SK-N-SH (cell line): ENCODE data around the gene LIMK1. TPM values are rescaled to one million over a fixed set of nuclear protein-coding genes. Genes with fewer than 3 reads are reported as not detected.

Experiments
- CTCF ChIA-PET: fragments of 300-600, 350-600 bp; formaldehyde crosslinking; extraction: SDS; loops from one replicate; lab custom pipeline; 2021; lab: Yijun Ruan, JAX
- POLR2A ChIA-PET: fragments of 350-600 bp; sonication (Branson Sonifier 250); formaldehyde crosslinking; extraction: SDS; loops from one replicate; lab custom pipeline; 2020; ENCODE audit warnings: antibody characterized with exemption, inconsistent platforms; lab: Yijun Ruan, JAX
- DNase-seq: peaks from one replicate; pipeline ENCODE4 v3.0.0; 2012
- H2AFZ ChIP-seq: fragments of 200-600 bp; sonication (generic); 2 replicates; pipeline ENCODE4 v1.8.1; 2016; ENCODE audit warnings: antibody characterized with exemption, mild to moderate bottlenecking, low read depth
- H3F3A ChIP-seq: fragments of 200-600 bp; sonication (generic); replicated peaks from 2 replicates; pipeline ENCODE3; 2016; ENCODE audit warnings: antibody characterized with exemption, mild to moderate bottlenecking; ENCODE audit not compliant: insufficient read depth
- H3K27ac ChIP-seq, 2 experiments: fragments of 200-500 bp in 1 of 2; fragments of 200-600 bp in 1 of 2; sonication (Bioruptor generic) in 1 of 2; sonication (generic), shearing (Covaris generic) in 1 of 2; 2 replicates each; pipeline versions ENCODE4 v1.5.1 to v1.6.1; 2014 to 2016; ENCODE audit warnings: low read depth in 2 of 2, inconsistent platforms in 1 of 2, low read length in 1 of 2, mild to moderate bottlenecking in 1 of 2, mixed read lengths in 1 of 2
- H3K27me3 ChIP-seq: fragments of 200-600 bp; sonication (generic), shearing (Covaris generic); 2 replicates; pipeline ENCODE4 v1.6.1; 2016; ENCODE audit warnings: mixed run types; ENCODE audit not compliant: insufficient read depth
- H3K36me3 ChIP-seq, 2 experiments: fragments of 200-500 bp in 1 of 2; fragments of 200-600 bp in 1 of 2; sonication (Bioruptor generic) in 1 of 2; sonication (generic) in 1 of 2; replicated peaks in 1 of 2; 2 replicates each; pipeline versions ENCODE3 to v1.5.1; 2014 to 2016; ENCODE audit warnings: low read length in 1 of 2, mild to moderate bottlenecking in 1 of 2; ENCODE audit not compliant: insufficient read depth in 2 of 2, control insufficient read depth in 1 of 2
- H3K4me1 ChIP-seq, 2 experiments: fragments of 200-500 bp in 1 of 2; fragments of 200-600 bp in 1 of 2; sonication (Bioruptor generic) in 1 of 2; sonication (generic), shearing (Covaris generic) in 1 of 2; 2 replicates each; pipeline versions ENCODE4 v1.5.1 to v1.6.1; 2014 to 2016; ENCODE audit warnings: low read depth in 1 of 2, low read length in 1 of 2, mixed run types in 1 of 2; ENCODE audit not compliant: insufficient read depth in 2 of 2, control insufficient read depth in 1 of 2
- H3K4me2 ChIP-seq: fragments of 200-600 bp; sonication (generic), shearing (Covaris generic); 2 replicates; pipeline ENCODE4 v1.6.1; 2017; ENCODE audit warnings: mixed run types
- H3K4me3 ChIP-seq, 2 experiments: fragments of 200-500 bp in 1 of 2; fragments of 200-600 bp in 1 of 2; sonication (Bioruptor generic) in 1 of 2; sonication (generic), shearing (Covaris generic) in 1 of 2; 2 replicates each; pipeline versions ENCODE4 v1.5.1 to v1.8.1; 2014 to 2016; ENCODE audit warnings: low read depth in 2 of 2, inconsistent platforms in 1 of 2, low read length in 1 of 2, mild to moderate bottlenecking in 1 of 2, mixed read lengths in 1 of 2, moderate library complexity in 1 of 2
- H3K79me2 ChIP-seq: fragments of 200-600 bp; sonication (generic); 2 replicates; pipeline ENCODE4 v1.8.1; 2017; ENCODE audit warnings: mild to moderate bottlenecking; ENCODE audit not compliant: insufficient read depth
- H3K9ac ChIP-seq: fragments of 200-600 bp; sonication (generic); 2 replicates; pipeline ENCODE4 v1.6.1; 2017; ENCODE audit warnings: mixed run types
- H3K9me2 ChIP-seq: fragments of 200-600 bp; sonication (generic); 2 replicates; pipeline ENCODE4 v1.6.1; 2017; ENCODE audit warnings: mixed run types
- H3K9me3 ChIP-seq: fragments of 200-600 bp; sonication (generic); 2 replicates; pipeline ENCODE4 v1.6.1; 2017; ENCODE audit warnings: mixed run types, mild to moderate bottlenecking, moderate library complexity
- H4K20me1 ChIP-seq: fragments of 200-600 bp; sonication (generic); 2 replicates; pipeline ENCODE4 v1.6.1; 2017; ENCODE audit warnings: mild to moderate bottlenecking, mixed run types; ENCODE audit not compliant: insufficient read depth
- CHD2 ChIP-seq: fragments of 150-350 bp; IDR thresholded peaks from 2 replicates; pipeline ENCODE4 v1.6.1; 2018; ENCODE audit warnings: low read length; ENCODE audit not compliant: partially characterized antibody
- ELF1 ChIP-seq: IDR thresholded peaks from 2 replicates; pipeline ENCODE4 v1.4.0; 2012
- EP300 ChIP-seq, 2 experiments: IDR thresholded peaks; 2 replicates each; pipeline versions ENCODE4 v1.4.0 to v1.6.1; 2012; ENCODE audit warnings: borderline replicate concordance in 1 of 2, low read depth in 1 of 2, low read length in 1 of 2
- EZH2phosphoT487 ChIP-seq: fragments of 200-600 bp; sonication (generic); IDR thresholded peaks from 2 replicates; pipeline ENCODE4 v1.6.1; 2017; ENCODE audit warnings: low read depth, mixed run types, mild to moderate bottlenecking, antibody characterized with exemption, moderate library complexity, borderline replicate concordance
- FOSL2 ChIP-seq: IDR thresholded peaks from 2 replicates; pipeline ENCODE4 v1.4.0; 2012; ENCODE audit warnings: low read depth, mild to moderate bottlenecking, moderate library complexity, borderline replicate concordance
- FOXJ3 ChIP-seq: sonication (generic); formaldehyde crosslinking; IDR thresholded peaks from 2 replicates; pipeline ENCODE4 v1.5.1; 2020; ENCODE audit warnings: mild to moderate bottlenecking, missing genetic modification reagents
- FOXM1 ChIP-seq: IDR thresholded peaks from 2 replicates; pipeline ENCODE4 v1.4.0; 2012; ENCODE audit warnings: low read depth, mild to moderate bottlenecking
- GABPA ChIP-seq: IDR thresholded peaks from 2 replicates; pipeline ENCODE4 v1.4.0; 2012; ENCODE audit warnings: low read depth, mild to moderate bottlenecking
- GATA2 ChIP-seq: sonication (generic); formaldehyde crosslinking; IDR thresholded peaks from 2 replicates; pipeline ENCODE4 v1.5.0; 2020; ENCODE audit warnings: mild to moderate bottlenecking, missing genetic modification reagents
- MXI1 ChIP-seq: IDR thresholded peaks from 2 replicates; pipeline ENCODE4 v1.6.1; 2012; ENCODE audit warnings: mild to moderate bottlenecking, low read depth, low read length, improper control_type of control experiment
- NFIC ChIP-seq: IDR thresholded peaks from 2 replicates; pipeline ENCODE4 v1.4.0; 2012; ENCODE audit warnings: borderline replicate concordance
- RCOR1 ChIP-seq: fragments of 150-350 bp; IDR thresholded peaks from 2 replicates; pipeline ENCODE4 v1.6.1; 2017; ENCODE audit warnings: antibody characterized with exemption, low read length
- SMC3 ChIP-seq: IDR thresholded peaks from 2 replicates; pipeline ENCODE4 v1.6.1; 2012; ENCODE audit warnings: low read depth, low read length, improper control_type of control experiment
- WGBS: methylation state at CpG from one replicate; pipeline ENCODE4 v1.1.6; 2017; ENCODE audit warnings: low lambda C conversion rate; 5-methylcytosine and 5-hydroxymethylcytosine counted together
- polyA plus RNA-seq, 3 experiments: library from polyadenylated mRNA; depleted of rRNA; stranded (reverse); fragments of >200 nt; gene quantifications; 2 replicates each; pipeline ENCODE4 v1.2.3, GENCODE V29; 2012
- TF ChIP-seq, protein P1 (sequence below): IDR thresholded peaks from 2 replicates; pipeline ENCODE4 v1.4.0; 2012; ENCODE audit warnings: low read depth
- TF ChIP-seq, protein P2 (sequence below): IDR thresholded peaks from 2 replicates; pipeline ENCODE4 v1.4.0; 2012; ENCODE audit warnings: low read depth, borderline replicate concordance
- TF ChIP-seq, protein P3 (sequence below): fragments of 200-600 bp; sonication (generic); IDR thresholded peaks from 2 replicates; pipeline ENCODE4 v1.6.1; 2017; ENCODE audit warnings: antibody characterized with exemption, mild to moderate bottlenecking, moderate library complexity
- TF ChIP-seq, protein P4 (sequence below): IDR thresholded peaks from 2 replicates; pipeline ENCODE4; 2012
- TF ChIP-seq, protein P5 (sequence below): IDR thresholded peaks from 2 replicates; pipeline ENCODE4 v1.4.0; 2012; ENCODE audit warnings: low read depth, borderline replicate concordance

LIMK1 gene
- polyA plus RNA-seq, 1 of the 3 experiments (the other 2 are of a cell fraction): 86.6 TPM

DNA sequence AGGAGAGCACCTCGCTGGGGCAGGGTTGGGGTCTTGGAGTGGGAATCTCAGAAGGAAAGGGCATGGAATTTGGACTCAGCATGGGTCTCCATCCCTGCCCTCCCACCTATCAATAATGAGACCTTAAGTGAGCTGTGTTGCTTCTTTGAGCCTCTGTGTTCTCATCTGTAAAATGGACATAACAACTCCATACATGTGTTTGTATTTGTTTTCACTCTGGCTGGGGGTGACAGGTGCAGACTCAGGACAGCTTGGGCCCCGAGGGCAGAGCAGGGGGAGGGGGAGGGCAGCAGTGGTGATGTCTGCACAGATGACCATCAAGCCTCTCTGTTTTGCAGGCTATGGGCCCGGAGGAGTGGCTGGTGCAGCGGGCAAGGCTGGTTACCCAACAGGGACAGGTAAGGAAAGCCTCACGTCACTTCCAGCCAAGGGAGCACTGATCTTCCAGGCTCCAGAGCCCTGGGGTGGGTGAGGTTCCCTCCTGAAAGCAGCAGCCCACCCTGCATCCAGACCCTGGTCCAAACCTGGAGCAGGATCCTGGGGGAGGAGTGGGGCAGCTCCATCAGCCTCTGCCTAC is 35.7 kb upstream of the LIMK1 start:
- no peaks in the 10 kb centered on the region for H3K79me2 ChIP-seq
- DNase-seq: no peak
- H3K36me3 ChIP-seq: no peaks in the 10 kb centered on the region
- H2AFZ ChIP-seq: no peak overlapping the region
- no peaks in the 10 kb centered on the region for H3K9me2 ChIP-seq
- no peak overlapping the region for H3K27ac ChIP-seq
- H3K4me1 ChIP-seq: peaks cover 18 to 24% of the 10 kb centered on the region in 2 experiments
- H3K9ac ChIP-seq: no peak overlapping the region
- no peaks in the 10 kb centered on the region for H3K27me3 ChIP-seq
- H3K9me3 ChIP-seq: no peaks in the 10 kb centered on the region
- ChIA-PET CTCF (interaction anchor here (0.7 to 1.6 kb wide), 7 partner anchors 14 to 353 kb away, joined by 3 to 7 read pairs (median 3); no protein-coding TSS in a partner anchor), POLR2A (no interaction called here)
- TF ChIP-seq, protein P1, sequence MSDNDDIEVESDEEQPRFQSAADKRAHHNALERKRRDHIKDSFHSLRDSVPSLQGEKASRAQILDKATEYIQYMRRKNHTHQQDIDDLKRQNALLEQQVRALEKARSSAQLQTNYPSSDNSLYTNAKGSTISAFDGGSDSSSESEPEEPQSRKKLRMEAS: no peak
- TF ChIP-seq SMC3 (no peak), FOSL2 (no peak), EP300 (IDR thresholded peaks at IDR 0.05; ENCODE audit: borderline replicate concordance in 1 of 2, low read depth in 1 of 2, low read length in 1 of 2) (no peak), FOXJ3 (CRISPR knock-in tag) (no peak), GATA2 (no peak), GABPA (no peak), FOXM1 (no peak), ELF1 (no peak), EZH2phosphoT487 (no peak), NFIC (no peak), RCOR1 (no peak), CHD2 (no peak), MXI1 (no peak)
- TF ChIP-seq, protein P2, sequence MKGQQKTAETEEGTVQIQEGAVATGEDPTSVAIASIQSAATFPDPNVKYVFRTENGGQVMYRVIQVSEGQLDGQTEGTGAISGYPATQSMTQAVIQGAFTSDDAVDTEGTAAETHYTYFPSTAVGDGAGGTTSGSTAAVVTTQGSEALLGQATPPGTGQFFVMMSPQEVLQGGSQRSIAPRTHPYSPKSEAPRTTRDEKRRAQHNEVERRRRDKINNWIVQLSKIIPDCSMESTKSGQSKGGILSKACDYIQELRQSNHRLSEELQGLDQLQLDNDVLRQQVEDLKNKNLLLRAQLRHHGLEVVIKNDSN: no peak
- TF ChIP-seq, protein P3, sequence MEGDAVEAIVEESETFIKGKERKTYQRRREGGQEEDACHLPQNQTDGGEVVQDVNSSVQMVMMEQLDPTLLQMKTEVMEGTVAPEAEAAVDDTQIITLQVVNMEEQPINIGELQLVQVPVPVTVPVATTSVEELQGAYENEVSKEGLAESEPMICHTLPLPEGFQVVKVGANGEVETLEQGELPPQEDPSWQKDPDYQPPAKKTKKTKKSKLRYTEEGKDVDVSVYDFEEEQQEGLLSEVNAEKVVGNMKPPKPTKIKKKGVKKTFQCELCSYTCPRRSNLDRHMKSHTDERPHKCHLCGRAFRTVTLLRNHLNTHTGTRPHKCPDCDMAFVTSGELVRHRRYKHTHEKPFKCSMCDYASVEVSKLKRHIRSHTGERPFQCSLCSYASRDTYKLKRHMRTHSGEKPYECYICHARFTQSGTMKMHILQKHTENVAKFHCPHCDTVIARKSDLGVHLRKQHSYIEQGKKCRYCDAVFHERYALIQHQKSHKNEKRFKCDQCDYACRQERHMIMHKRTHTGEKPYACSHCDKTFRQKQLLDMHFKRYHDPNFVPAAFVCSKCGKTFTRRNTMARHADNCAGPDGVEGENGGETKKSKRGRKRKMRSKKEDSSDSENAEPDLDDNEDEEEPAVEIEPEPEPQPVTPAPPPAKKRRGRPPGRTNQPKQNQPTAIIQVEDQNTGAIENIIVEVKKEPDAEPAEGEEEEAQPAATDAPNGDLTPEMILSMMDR: no peak
- TF ChIP-seq, protein P4, sequence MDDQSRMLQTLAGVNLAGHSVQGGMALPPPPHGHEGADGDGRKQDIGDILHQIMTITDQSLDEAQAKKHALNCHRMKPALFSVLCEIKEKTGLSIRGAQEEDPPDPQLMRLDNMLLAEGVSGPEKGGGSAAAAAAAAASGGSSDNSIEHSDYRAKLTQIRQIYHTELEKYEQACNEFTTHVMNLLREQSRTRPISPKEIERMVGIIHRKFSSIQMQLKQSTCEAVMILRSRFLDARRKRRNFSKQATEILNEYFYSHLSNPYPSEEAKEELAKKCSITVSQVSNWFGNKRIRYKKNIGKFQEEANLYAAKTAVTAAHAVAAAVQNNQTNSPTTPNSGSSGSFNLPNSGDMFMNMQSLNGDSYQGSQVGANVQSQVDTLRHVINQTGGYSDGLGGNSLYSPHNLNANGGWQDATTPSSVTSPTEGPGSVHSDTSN: no peak
- TF ChIP-seq, protein P5, sequence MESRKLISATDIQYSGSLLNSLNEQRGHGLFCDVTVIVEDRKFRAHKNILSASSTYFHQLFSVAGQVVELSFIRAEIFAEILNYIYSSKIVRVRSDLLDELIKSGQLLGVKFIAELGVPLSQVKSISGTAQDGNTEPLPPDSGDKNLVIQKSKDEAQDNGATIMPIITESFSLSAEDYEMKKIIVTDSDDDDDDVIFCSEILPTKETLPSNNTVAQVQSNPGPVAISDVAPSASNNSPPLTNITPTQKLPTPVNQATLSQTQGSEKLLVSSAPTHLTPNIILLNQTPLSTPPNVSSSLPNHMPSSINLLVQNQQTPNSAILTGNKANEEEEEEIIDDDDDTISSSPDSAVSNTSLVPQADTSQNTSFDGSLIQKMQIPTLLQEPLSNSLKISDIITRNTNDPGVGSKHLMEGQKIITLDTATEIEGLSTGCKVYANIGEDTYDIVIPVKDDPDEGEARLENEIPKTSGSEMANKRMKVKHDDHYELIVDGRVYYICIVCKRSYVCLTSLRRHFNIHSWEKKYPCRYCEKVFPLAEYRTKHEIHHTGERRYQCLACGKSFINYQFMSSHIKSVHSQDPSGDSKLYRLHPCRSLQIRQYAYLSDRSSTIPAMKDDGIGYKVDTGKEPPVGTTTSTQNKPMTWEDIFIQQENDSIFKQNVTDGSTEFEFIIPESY: no peak
- no peak overlapping the region for H3K4me3 ChIP-seq
- H4K20me1 ChIP-seq: no peaks in the 10 kb centered on the region
- H3K4me2 ChIP-seq: no peak overlapping the region
- 61% methylated on average over 4 of the region's 5 CpGs for WGBS
- peaks cover under 1% of the 10 kb centered on the region for H3F3A ChIP-seq
